Bronchial epithelial cell (primary cell): Measurements from ENCODE around the gene SHB. TPM values are rescaled to one million over a fixed set of nuclear protein-coding genes. Genes with fewer than 3 reads are reported as not detected.

ENCODE experiments used
- DNase-seq: peaks from one replicate; pipeline ENCODE4 v3.0.0-alpha.2; 2010; ENCODE audit warnings: low read depth
- FAIRE-seq: peaks from 2 replicates; lab custom pipeline; 2011; peaks lifted over from hg19 to GRCh38; lab: Jason Lieb, UNC
- H3K27me3 ChIP-seq: 2 replicates; pipeline ENCODE4 v1.5.1; 2011; ENCODE audit warnings: low read length; ENCODE audit not compliant: control insufficient read depth, insufficient read depth
- H3K36me3 ChIP-seq: 2 replicates; pipeline ENCODE4 v1.5.1; 2011; ENCODE audit warnings: low read length; ENCODE audit not compliant: control insufficient read depth, insufficient read depth
- H3K4me3 ChIP-seq: 2 replicates; pipeline ENCODE4 v1.5.1; 2011; ENCODE audit warnings: mild to moderate bottlenecking, low read depth, low read length, control low read depth
- CTCF ChIP-seq: IDR thresholded peaks from 2 replicates; pipeline ENCODE4 v1.5.1; 2011; ENCODE audit warnings: mild to moderate bottlenecking, moderate library complexity, low read length, control low read depth, inconsistent platforms; ENCODE audit not compliant: insufficient read depth, severe bottlenecking
- total RNA-seq: library from RNA; depleted of rRNA; stranded (reverse); fragments of >200 nt; gene quantifications from 2 replicates; pipeline ENCODE4 v1.2.1, GENCODE V29; 2014

SHB gene
- total RNA-seq, 1 donor from 2014 or later = 14.5 TPM

- Histone ChIP-seq H3K27me3 (no peaks in the 10 kb centered on the region), H3K36me3 (no peaks in the 10 kb centered on the region), H3K4me3 (no peak overlapping the region)
- no peak for TF ChIP-seq CTCF
- FAIRE-seq (no peak), DNase-seq (no peak)
Measured at GRCh38 chr9:38054653-38055052, 14.4 kb downstream of the SHB start.

GRCh38 chr9:38053697-38054461, 15.1 kb downstream of the SHB start:
- FAIRE-seq = no peak

GRCh38 chr9:38051780-38052546, 17.1 kb downstream of the SHB start:
- no peak for FAIRE-seq
- H3K27me3 ChIP-seq = no peaks in the 10 kb centered on the region

More at GRCh38 chr9:38053697-38054461, 15.1 kb downstream of the SHB start:
- Histone ChIP-seq H3K4me3 (no peak overlapping the region), H3K27me3 (no peaks in the 10 kb centered on the region), H3K36me3 (no peaks in the 10 kb centered on the region)
- no peak for TF ChIP-seq CTCF
- DNase-seq = no peak

GRCh38 chr9:38048316-38048969, 20.6 kb downstream of the SHB start:
- Histone ChIP-seq H3K4me3 (no peak overlapping the region), H3K27me3 (no peaks in the 10 kb centered on the region), H3K36me3 (no peaks in the 10 kb centered on the region)
- no peak for DNase-seq
- FAIRE-seq = no peak
- no peak for TF ChIP-seq CTCF

More at GRCh38 chr9:38051780-38052546, 17.1 kb downstream of the SHB start:
- H3K36me3 ChIP-seq = no peaks in the 10 kb centered on the region
- no peak for TF ChIP-seq CTCF
- no peak for DNase-seq
- H3K4me3 ChIP-seq = no peak overlapping the region

GRCh38 chr9:38047301-38048251, 21.5 kb downstream of the SHB start:
- DNase-seq (peak; percentile 89), FAIRE-seq (peak; percentile 23)
- H3K27me3 ChIP-seq = no peaks in the 10 kb centered on the region
- no peaks in the 10 kb centered on the region for H3K36me3 ChIP-seq
- no peak overlapping the region for H3K4me3 ChIP-seq
- no peak for TF ChIP-seq CTCF
